Gastrocnemius medialis (tissue), 4 donors: ENCODE data around the gene TGM3. TPM values are rescaled to one million over a fixed set of nuclear protein-coding genes. Genes with fewer than 3 reads are reported as not detected.

Experiments used
- ATAC-seq, 2 donors: fragments of 150-250 bp; one replicate each; pipeline ENCODE4 v1.9.1; 2016
- DNase-seq, 2 donors: peaks; one replicate each; pipeline ENCODE4 v3.0.0-alpha.2; 2019
- H3K27ac ChIP-seq, 4 donors: fragments of 200-600 bp; sonication (generic); 1 replicate in 1 of 4; 2 replicates in 3 of 4; pipeline ENCODE4 v1.5.1; 2016 to 2018; ENCODE audit warnings: mild to moderate bottlenecking in 2 of 4, moderate library complexity in 1 of 4
- H3K27me3 ChIP-seq, 3 donors: fragments of 200-600 bp; sonication (generic) in 2 of 3; 1 replicate in 1 of 3; 2 replicates in 2 of 3; pipeline versions ENCODE4 v1.5.1 to v1.6.0; 2016 to 2019; ENCODE audit warnings: mild to moderate bottlenecking in 1 of 3, moderate library complexity in 1 of 3
- H3K36me3 ChIP-seq, 2 donors: fragments of 200-600 bp; sonication (generic) in 1 of 2; one replicate each; pipeline ENCODE4 v1.5.1; 2017 to 2018
- H3K4me1 ChIP-seq, 2 donors: fragments of 200-600 bp; sonication (generic) in 1 of 2; one replicate each; pipeline ENCODE4 v1.5.1; 2016 to 2017; ENCODE audit warnings: mild to moderate bottlenecking in 2 of 2
- H3K4me3 ChIP-seq, 4 donors: fragments of 200-600 bp; sonication (generic) in 3 of 4; 1 replicate in 1 of 4; 2 replicates in 3 of 4; pipeline ENCODE4 v1.5.1; 2016 to 2019; ENCODE audit warnings: mild to moderate bottlenecking in 2 of 4
- H3K9me3 ChIP-seq, 3 donors: fragments of 200-600 bp; sonication (generic) in 2 of 3; 1 replicate in 1 of 3; 2 replicates in 2 of 3; pipeline ENCODE4 v1.5.1; 2016 to 2019
- CTCF ChIP-seq, 5 experiments: fragments of 450-650 bp in 3 of 5; fragments of 200-600 bp in 2 of 5; sonication (generic) in 2 of 5; IDR thresholded peaks in 4 of 5; conservative IDR thresholded peaks in 1 of 5; 1 replicate in 4 of 5; 2 replicates in 1 of 5; pipeline ENCODE4 v1.5.1; 2016 to 2019; ENCODE audit warnings: antibody characterized with exemption in 5 of 5, mild to moderate bottlenecking in 3 of 5, moderate library complexity in 3 of 5
- POLR2A ChIP-seq, 2 donors: fragments of 450-650 bp; IDR thresholded peaks; one replicate each; pipeline ENCODE4 v1.6.1; 2017; ENCODE audit warnings: antibody characterized with exemption in 2 of 2, mild to moderate bottlenecking in 2 of 2, moderate library complexity in 2 of 2
- in situ Hi-C, 4 donors: fragments of 200-750 bp; cut with MboI; loops; one replicate each; pipeline versions ENCODE4 v1.15.0 to v1.8.0; 2017; ENCODE audit warnings: low sequenced_read_pairs in 4 of 4
- intact Hi-C: fragments of 100-400 bp; cut with DNase I; formaldehyde crosslinking; loops from one replicate; pipeline ENCODE4 v1.15.1; 2023; ENCODE audit warnings: low total_unique reads
- total RNA-seq, 4 donors: library from RNA; depleted of rRNA; stranded (reverse); fragments of >200 nt; gene quantifications; one replicate each; pipeline versions ENCODE4 v1.1.0 to v1.2.3, GENCODE V29; 2016

Gene TGM3
- total RNA-seq, 4 donors from 2014 or later, result not detected

GRCh38 chr20:2386516-2387179 lies 90.8 kb downstream of the TGM3 start:
- H3K27me3 ChIP-seq, result no peaks in the 10 kb centered on the region
- no peaks in the 10 kb centered on the region for H3K4me1 ChIP-seq
- TF ChIP-seq CTCF (IDR thresholded peaks at IDR 0.05 in 4 of 5, conservative IDR thresholded peaks at IDR 0.05 in 1 of 5) (no peak), POLR2A (IDR thresholded peaks at IDR 0.05) (no peak)
- in situ Hi-C loops (no loop called here), intact Hi-C loops (no loop called here)
- no peak overlapping the region for H3K4me3 ChIP-seq
- H3K27ac ChIP-seq, result no peak overlapping the region
- no peak for DNase-seq
- no peaks in the 10 kb centered on the region for H3K36me3 ChIP-seq
- ATAC-seq, result no peak
- peaks cover 0 to 6% (median 0%) of the 10 kb centered on the region in 3 donors for H3K9me3 ChIP-seq

DNA sequence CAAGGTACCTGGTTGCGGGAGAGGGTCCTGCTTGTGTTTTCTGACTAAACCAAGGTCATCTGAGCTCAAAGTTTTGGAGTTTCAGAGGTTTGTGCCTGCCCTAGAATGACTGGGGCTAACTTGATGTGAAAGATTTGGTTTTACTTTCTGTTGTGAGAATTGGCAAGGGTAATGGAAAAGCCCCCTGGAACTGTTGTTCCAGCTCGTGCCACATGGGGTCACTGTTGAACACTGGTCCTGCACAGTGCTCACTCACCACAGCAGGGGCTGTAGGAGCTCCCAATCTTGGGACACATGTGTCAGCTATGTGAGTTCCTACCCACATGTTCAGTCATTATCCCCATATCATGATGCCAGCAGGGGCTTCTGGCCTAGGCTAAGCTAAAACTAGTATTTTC lies 91.4 kb downstream of the TGM3 start:
- no peak for ATAC-seq
- H3K4me1 ChIP-seq, result no peaks in the 10 kb centered on the region
- no peaks in the 10 kb centered on the region for H3K36me3 ChIP-seq
- peak in 1 of 5 experiments; percentile 17 for TF ChIP-seq CTCF (IDR thresholded peaks at IDR 0.05 in 4 of 5, conservative IDR thresholded peaks at IDR 0.05 in 1 of 5)
- TF ChIP-seq POLR2A (IDR thresholded peaks at IDR 0.05), result no peak
- H3K4me3 ChIP-seq, result no peak overlapping the region
- peaks cover 0 to 6% (median 0%) of the 10 kb centered on the region in 3 donors for H3K9me3 ChIP-seq
- intact Hi-C loops (no loop called here), in situ Hi-C loops (no loop called here)
- DNase-seq, result no peak
- H3K27me3 ChIP-seq, result no peaks in the 10 kb centered on the region
- H3K27ac ChIP-seq, result no peak overlapping the region

GRCh38 chr20:2387580-2387979 lies 91.8 kb downstream of the TGM3 start:
- no peaks in the 10 kb centered on the region for H3K27me3 ChIP-seq
- in situ Hi-C loops, result no loop called here
- no peak overlapping the region for H3K4me3 ChIP-seq
- ATAC-seq (no peak), DNase-seq (no peak)
- intact Hi-C loops, result no loop called here
- no peak overlapping the region for H3K27ac ChIP-seq
- H3K9me3 ChIP-seq, result peaks cover 0 to 6% (median 0%) of the 10 kb centered on the region in 3 donors
- H3K36me3 ChIP-seq, result no peaks in the 10 kb centered on the region
- TF ChIP-seq POLR2A (IDR thresholded peaks at IDR 0.05), result no peak
- TF ChIP-seq CTCF (IDR thresholded peaks at IDR 0.05 in 4 of 5, conservative IDR thresholded peaks at IDR 0.05 in 1 of 5), result no peak
- H3K4me1 ChIP-seq, result no peaks in the 10 kb centered on the region

Other genes with a start within 250 kb of the TGM3 start
- gene STK35, start 194.2 kb upstream of the TGM3 start, total RNA-seq, result 1 to 10 TPM; 2.9 to 9.1 (median 6.3) TPM
- not detected for gene TGM6, start 84.9 kb downstream of the TGM3 start, total RNA-seq
- 100 to 1,000 TPM; 131 to 209 (median 190) TPM for gene SNRPB, start 174.8 kb downstream of the TGM3 start, total RNA-seq
- gene ZNF343, start 212.9 kb downstream of the TGM3 start, total RNA-seq, result 10 to 100 TPM in 3 of 4 donors, 1 to 10 TPM in 1; 6.1 to 14.3 (median 12.7) TPM
- under 1 TPM in 2 of 4 donors, not detected in 2; 0.10 TPM for gene TMC2, start 240.6 kb downstream of the TGM3 start, total RNA-seq